CD4-positive, alpha-beta T cell treated with Interleukin-12 subunit alpha and Interleukin-12 subunit beta, for 1 hour (primary cell): ENCODE measurements around the gene UNK.
"Not testable (repeated sequence)": the region's sequence is repeated elsewhere in the genome, so short reads cannot be mapped to it uniquely, and the experiment has no call there.

Experiments used
- DNase-seq: peaks from one replicate; pipeline ENCODE4 v3.0.0-alpha.2; 2020

Gene UNK

GRCh38 chr17:75774471-75774990, 10.1 kb upstream of the UNK start:
- no peak for DNase-seq

- no peak for DNase-seq
Measured at GRCh38 chr17:75774991-75775668, 9.5 kb upstream of the UNK start.

- DNase-seq = peak; percentile 51
Measured at GRCh38 chr17:75776386-75777295, 8.0 kb upstream of the UNK start.

- DNase-seq = no peak
Measured at GRCh38 chr17:75777296-75777922, 7.2 kb upstream of the UNK start.

- DNase-seq = not testable (repeated sequence)
Measured at GRCh38 chr17:75778066-75778860, 6.3 kb upstream of the UNK start.

- peak; percentile 86 for DNase-seq
Measured at GRCh38 chr17:75778861-75779249, 5.8 kb upstream of the UNK start.

GRCh38 chr17:75779250-75779986, 5.2 kb upstream of the UNK start:
- DNase-seq = peak; percentile 99

GRCh38 chr17:75779987-75780889, 4.4 kb upstream of the UNK start:
- DNase-seq = no peak

- peak; percentile 73 for DNase-seq
Measured at GRCh38 chr17:75783069-75783783, 1.4 kb upstream of the UNK start.

GRCh38 chr17:75783803-75784472, 668 bp upstream of the UNK start:
- DNase-seq = no peak

- DNase-seq = peak; percentile 91
Measured at GRCh38 chr17:75785016-75785890, 647 bp downstream of the UNK start.

GRCh38 chr17:75791254-75791653, 6.6 kb downstream of the UNK start:
- DNase-seq = no peak

GRCh38 chr17:75793460-75793859, 8.9 kb downstream of the UNK start:
- DNase-seq = no peak

GRCh38 chr17:75795820-75796607, 11.4 kb downstream of the UNK start:
- DNase-seq = no peak

- DNase-seq = no peak
Measured at GRCh38 chr17:75799402-75799801, 14.8 kb downstream of the UNK start.

GRCh38 chr17:75803883-75804282, 19.3 kb downstream of the UNK start:
- no peak for DNase-seq

GRCh38 chr17:75806822-75807500, 22.4 kb downstream of the UNK start:
- DNase-seq = no peak
